Stimulated activated CD8-positive, alpha-beta memory T cell treated with anti-CD3 and anti-CD28 coated beads, Interleukin-2, amount 100 ng/mL, for 48 hours (primary cell): Measurements from ENCODE around the gene SPPL2B.
"Not testable (repeated sequence)": the region's sequence is repeated elsewhere in the genome, so short reads cannot be mapped to it uniquely, and the experiment has no call there.

Source experiments
- DNase-seq, 2 donors: peaks; one replicate each; pipeline ENCODE4 v3.0.0-alpha.2; 2020; ENCODE audit warnings: low read depth in 2 of 2

Gene SPPL2B

GRCh38 chr19:2381148-2381820, 52.8 kb downstream of the SPPL2B start:
- no peak for DNase-seq

GRCh38 chr19:2382530-2383222, 54.2 kb downstream of the SPPL2B start:
- DNase-seq, result no peak

GRCh38 chr19:2385053-2385721, 56.7 kb downstream of the SPPL2B start:
- DNase-seq, result no peak

GRCh38 chr19:2387367-2388288, 59.1 kb downstream of the SPPL2B start:
- DNase-seq, result no peak

GRCh38 chr19:2389594-2389993, 61.1 kb downstream of the SPPL2B start:
- no peak for DNase-seq

GRCh38 chr19:2391118-2391725, 62.7 kb downstream of the SPPL2B start:
- DNase-seq, result no peak

- DNase-seq, result no peak
Observed at GRCh38 chr19:2392366-2392765, 63.9 kb downstream of the SPPL2B start.

- DNase-seq, result not testable (repeated sequence)
Observed at GRCh38 chr19:2392899-2393298, 64.4 kb downstream of the SPPL2B start.

GRCh38 chr19:2394054-2394441, 65.6 kb downstream of the SPPL2B start:
- no peak for DNase-seq

GRCh38 chr19:2394442-2395292, 66.2 kb downstream of the SPPL2B start:
- DNase-seq, result no peak

- DNase-seq, result not testable (repeated sequence)
Observed at GRCh38 chr19:2395293-2395829, 66.9 kb downstream of the SPPL2B start.

GRCh38 chr19:2397173-2397572, 68.7 kb downstream of the SPPL2B start:
- DNase-seq, result not testable (repeated sequence)

GRCh38 chr19:2398735-2399305, 70.3 kb downstream of the SPPL2B start:
- no peak for DNase-seq

GRCh38 chr19:2399582-2399981, 71.1 kb downstream of the SPPL2B start:
- DNase-seq, result no peak
